HepG2 (cell line): ENCODE data around the gene PC. TPM values are rescaled to one million over a fixed set of nuclear protein-coding genes. Genes with fewer than 3 reads are reported as not detected.

Experiments used
- ATAC-seq: fragments of 200-7000 bp; cut with Tn5 transposase; 3 replicates; pipeline ENCODE4 v1.9.1; 2020; ENCODE audit warnings: mild to moderate bottlenecking, moderate library complexity
- BruUV-seq: library from RNA; stranded (reverse); fragments of 400-500 nt; replicated peaks from 2 replicates; lab custom pipeline; 2021; lab: Mats Ljungman, UMichigan
- CTCF ChIA-PET: fragments of 300-600 bp; formaldehyde crosslinking; extraction: SDS; loops from one replicate; lab custom pipeline; 2021; ENCODE audit warnings: low total read pairs, inconsistent platforms, low intra/inter-chr PET ratio; lab: Yijun Ruan, JAX
- POLR2A ChIA-PET: fragments of 350-600 bp; sonication (Branson Sonifier 250); formaldehyde crosslinking; loops from one replicate; lab custom pipeline; 2020; ENCODE audit warnings: antibody characterized with exemption, inconsistent platforms; lab: Yijun Ruan, JAX
- DNase-seq: peaks from one replicate; pipeline ENCODE4 v3.0.0-alpha.2; 2015; ENCODE audit warnings: low spot score
- FAIRE-seq: peaks from 3 replicates; lab custom pipeline; 2011; peaks lifted over from hg19 to GRCh38; lab: Jason Lieb, UNC
- H2AFZ ChIP-seq: one replicate; pipeline ENCODE4 v1.6.1; 2011; ENCODE audit warnings: low read length, inconsistent platforms
- H3K27ac ChIP-seq: fragments of 300-600 bp; 3 replicates; pipeline ENCODE4 v1.8.0; 2011; ENCODE audit warnings: mixed run types, mild to moderate bottlenecking, mixed read lengths, low read length, inconsistent platforms; ENCODE audit not compliant: insufficient read depth; ENCODE audit errors: extremely low read length
- H3K27me3 ChIP-seq, 2 experiments: fragments of 200-600 bp in 1 of 2; 2 replicates in 1 of 2; 3 replicates in 1 of 2; pipeline versions ENCODE4 v1.6.0 to v1.8.0; 2011; ENCODE audit warnings: low read length in 2 of 2, mild to moderate bottlenecking in 2 of 2, moderate library complexity in 2 of 2, inconsistent platforms in 1 of 2; ENCODE audit not compliant: insufficient read depth in 2 of 2, control insufficient read depth in 1 of 2
- H3K36me3 ChIP-seq, 2 experiments: fragments of 200-600 bp in 1 of 2; replicated peaks in 1 of 2; 2 replicates in 1 of 2; 3 replicates in 1 of 2; pipeline versions ENCODE4 v1.5.1 to v1.8.0; 2011; ENCODE audit warnings: low read length in 2 of 2, inconsistent platforms in 1 of 2; ENCODE audit not compliant: insufficient read depth in 2 of 2, control insufficient read depth in 1 of 2
- H3K4me1 ChIP-seq: 2 replicates; pipeline ENCODE4 v1.5.1; 2012; ENCODE audit warnings: low read length, inconsistent platforms; ENCODE audit not compliant: insufficient read depth
- H3K4me2 ChIP-seq: 2 replicates; pipeline ENCODE4 v1.6.0; 2011; ENCODE audit warnings: low read depth, low read length, inconsistent platforms
- H3K4me3 ChIP-seq, 3 experiments: fragments of 200-600 bp in 1 of 3; sonication (generic), shearing (Covaris generic) in 1 of 3; replicated peaks in 1 of 3; 2 replicates each; pipeline ENCODE4 v1.5.1; 2011 to 2016; ENCODE audit warnings: low read length in 3 of 3, inconsistent platforms in 2 of 3, low read depth in 2 of 3, mild to moderate bottlenecking in 2 of 3, control low read depth in 1 of 3, mixed read lengths in 1 of 3; ENCODE audit not compliant: insufficient read depth in 1 of 3
- H3K79me2 ChIP-seq: one replicate; pipeline ENCODE4 v1.6.1; 2011; ENCODE audit warnings: low read length, inconsistent platforms; ENCODE audit not compliant: insufficient read depth
- H3K9ac ChIP-seq: 2 replicates; pipeline ENCODE4 v1.6.0; 2011; ENCODE audit warnings: mild to moderate bottlenecking, low read depth, low read length, inconsistent platforms; ENCODE audit not compliant: insufficient read depth
- H3K9me3 ChIP-seq: 2 replicates; pipeline ENCODE4 v1.5.1; 2012; ENCODE audit warnings: mild to moderate bottlenecking, low read length
- H4K20me1 ChIP-seq: 2 replicates; pipeline ENCODE4 v1.6.0; 2011; ENCODE audit warnings: inconsistent platforms, mild to moderate bottlenecking, low read length, moderate library complexity; ENCODE audit not compliant: insufficient read depth
- ARID3A ChIP-seq: IDR thresholded peaks from 2 replicates; pipeline ENCODE4 v1.6.1; 2012; ENCODE audit warnings: low read depth, low read length, improper control_type of control experiment
- ARNT2 ChIP-seq: sonication (generic); formaldehyde crosslinking; IDR thresholded peaks from 2 replicates; pipeline ENCODE4 v1.8.0; 2022; ENCODE audit warnings: mild to moderate bottlenecking, low read depth, missing genetic modification reagents, moderate library complexity
- GATAD1 ChIP-seq: IDR thresholded peaks from 2 replicates; pipeline ENCODE4 v1.6.1; 2016; ENCODE audit warnings: missing genetic modification reagents, missing compliant biosample characterization
- HMGXB4 ChIP-seq, 2 experiments: sonication (generic) in 1 of 2; formaldehyde crosslinking in 1 of 2; IDR thresholded peaks; 2 replicates each; pipeline versions ENCODE4 v1.4.0 to v1.6.1; 2018 to 2020; ENCODE audit warnings: missing genetic modification reagents in 2 of 2, borderline replicate concordance in 1 of 2, low read depth in 1 of 2, mild to moderate bottlenecking in 1 of 2, missing biosample characterization in 1 of 2
- JUNB ChIP-seq: sonication (generic); formaldehyde crosslinking; IDR thresholded peaks from 2 replicates; pipeline ENCODE4 v1.8.0; 2022; ENCODE audit warnings: missing genetic modification reagents, mild to moderate bottlenecking, borderline replicate concordance
- REL ChIP-seq: sonication (generic); formaldehyde crosslinking; conservative IDR thresholded peaks from 2 replicates; pipeline ENCODE4 v1.8.0; 2022; ENCODE audit warnings: mild to moderate bottlenecking, missing genetic modification reagents, moderate library complexity
- TRAFD1 ChIP-seq: sonication (generic); formaldehyde crosslinking; IDR thresholded peaks from 2 replicates; pipeline ENCODE4 v1.5.1; 2020; ENCODE audit warnings: missing genetic modification reagents, mild to moderate bottlenecking, borderline replicate concordance
- ZNF337 ChIP-seq: sonication (generic); formaldehyde crosslinking; IDR thresholded peaks from 2 replicates; pipeline ENCODE4 v1.5.1; 2020; ENCODE audit warnings: missing genetic modification reagents, low read depth, mild to moderate bottlenecking, borderline replicate concordance
- WGBS: methylation state at CpG from one replicate; pipeline ENCODE4 v1.1.6; 2017; ENCODE audit warnings: low lambda C conversion rate; 5-methylcytosine and 5-hydroxymethylcytosine counted together
- in situ Hi-C: cut with HindIII; loops from 2 replicates; pipeline ENCODE4 v1.10.0; 2017; ENCODE audit warnings: low pct_unique_long_range_greater_than_20kb; ENCODE audit not compliant: extremely low pct_ligation_motif_present
- intact Hi-C: fragments of 100-400 bp; cut with micrococcal nuclease; formaldehyde crosslinking; loops from one replicate; pipeline ENCODE4 v1.10.0; 2022; ENCODE audit not compliant: unreplicated experiment
- polyA plus RNA-seq, 8 experiments: library from polyadenylated mRNA; depleted of rRNA in 3 of 8; stranded (reverse) in 7 of 8; unstranded in 1 of 8; fragments of >200 nt; fragmentation: Illumina TruSeq in 4 of 8; extraction: Trizol in 4 of 8; gene quantifications; 2 replicates each; pipeline versions ENCODE4 v1.2.1 to v1.2.3, GENCODE V29; 2011 to 2016; ENCODE audit warnings: low read depth in 4 of 8, missing spikeins in 1 of 8, mixed read lengths in 1 of 8; ENCODE audit not compliant: insufficient read depth in 1 of 8
- total RNA-seq, 5 experiments: library from RNA; depleted of rRNA; stranded (reverse); fragments of >200 nt; fragmentation: Illumina TruSeq; extraction: Trizol; gene quantifications; 2 replicates each; pipeline ENCODE4 v1.2.3, GENCODE V29; 2016; ENCODE audit warnings: low read depth in 1 of 5

The PC gene
- total and polyA plus RNA-seq, 2 of the 13 experiments (the other 11 are each of a cell fraction or from before 2014, with no cell fraction given) = 29.0 to 39.0 TPM

GRCh38 chr11:66814678-66815077 is 143.5 kb downstream of the PC start (continued):
- TF ChIP-seq TRAFD1 (CRISPR knock-in tag) = no peak
- TF ChIP-seq ARNT2 (CRISPR knock-in tag) = no peak
- no peak for TF ChIP-seq ZNF337 (CRISPR knock-in tag)
- TF ChIP-seq, all 625 proteins: peak for 0

- 93% methylated on average over 1 of the region's 1 CpG for WGBS
Measured at GRCh38 chr11:66810576-66811185, 147.5 kb downstream of the PC start.

More at GRCh38 chr11:66810576-66811185, 147.5 kb downstream of the PC start:
- ATAC-seq = no peak
- no peak overlapping the region for H3K27ac ChIP-seq
- intact Hi-C loops = no loop called here
- FAIRE-seq = no peak
- in situ Hi-C loops = no loop called here
- H3K36me3 ChIP-seq = no peaks in the 10 kb centered on the region
- H4K20me1 ChIP-seq = no peaks in the 10 kb centered on the region
- BruUV-seq = no TSS peak
- no peaks in the 10 kb centered on the region for H3K27me3 ChIP-seq
- no peak for TF ChIP-seq GATAD1 (CRISPR knock-in tag)
- TF ChIP-seq JUNB = no peak
- no peak for TF ChIP-seq REL (CRISPR knock-in tag)
- TF ChIP-seq HMGXB4 (CRISPR knock-in tag; IDR thresholded peaks at IDR 0.05; ENCODE audit: borderline replicate concordance in 1 of 2, low read depth in 1 of 2) = no peak
- no peak for TF ChIP-seq ARID3A
- ChIA-PET POLR2A (no interaction called here), CTCF (no interaction called here)
- no peaks in the 10 kb centered on the region for H3K9me3 ChIP-seq
- H3K4me1 ChIP-seq = no peaks in the 10 kb centered on the region
- no peak overlapping the region for H2AFZ ChIP-seq
- no peaks in the 10 kb centered on the region for H3K79me2 ChIP-seq
- no peak overlapping the region for H3K4me3 ChIP-seq
- no peak overlapping the region for H3K9ac ChIP-seq
- H3K4me2 ChIP-seq = no peak overlapping the region
- DNase-seq = no peak
